ENCODE data around the gene H2AZ1.
A peak's percentile ranks its signal among the peaks of the same experiment; 100 is the strongest.
"Not testable (repeated sequence)": the region's sequence is repeated elsewhere in the genome, so short reads cannot be mapped to it uniquely, and the experiment has no call there.

The H2AZ1 gene

GRCh38 chr4:99949999-99950912 lies at the start of gene H2AZ1:
Gene H2AZ1 (minus strand): TSS chr4:99950275. CDS start chr4:99950170, 105 bp downstream.
- ATAC-seq (peak; percentile 82), DNase-seq (peak; percentile 97)

GRCh38 chr4:99998062-99998867 lies 48.2 kb upstream of the H2AZ1 start:
- no peak for ATAC-seq
- DNase-seq = no peak

- no peak for ATAC-seq
Measured at GRCh38 chr4:99991741-99992140, 41.7 kb upstream of the H2AZ1 start.

GRCh38 chr4:99987681-99988080 lies 37.6 kb upstream of the H2AZ1 start:
- ATAC-seq (no peak), DNase-seq (no peak)

More at GRCh38 chr4:99991741-99992140, 41.7 kb upstream of the H2AZ1 start:
- DNase-seq = no peak

GRCh38 chr4:99986792-99987191 lies 36.7 kb upstream of the H2AZ1 start:
- DNase-seq (no peak), ATAC-seq (no peak)

- ATAC-seq (peak; percentile 14), DNase-seq (no peak)
Measured at GRCh38 chr4:99983289-99983943, 33.3 kb upstream of the H2AZ1 start.

GRCh38 chr4:99979872-99980271 lies 29.8 kb upstream of the H2AZ1 start:
- DNase-seq (no peak), ATAC-seq (no peak)

GRCh38 chr4:99971453-99972111 lies 21.5 kb upstream of the H2AZ1 start:
- DNase-seq = no peak
- no peak for ATAC-seq

GRCh38 chr4:99968330-99968729 lies 18.3 kb upstream of the H2AZ1 start:
- ATAC-seq = no peak

GRCh38 chr4:99966692-99967091 lies 16.6 kb upstream of the H2AZ1 start:
- no peak for DNase-seq
- no peak for ATAC-seq

More at GRCh38 chr4:99968330-99968729, 18.3 kb upstream of the H2AZ1 start:
- DNase-seq = no peak

- DNase-seq (no peak), ATAC-seq (no peak)
Measured at GRCh38 chr4:99965674-99966350, 15.7 kb upstream of the H2AZ1 start.

- ATAC-seq = no peak
Measured at GRCh38 chr4:99965173-99965572, 15.1 kb upstream of the H2AZ1 start.

GRCh38 chr4:99961711-99962110 lies 11.6 kb upstream of the H2AZ1 start:
- no peak for ATAC-seq

More at GRCh38 chr4:99965173-99965572, 15.1 kb upstream of the H2AZ1 start:
- DNase-seq = no peak

GRCh38 chr4:99960648-99961047 lies 10.6 kb upstream of the H2AZ1 start:
- ATAC-seq (no peak), DNase-seq (no peak)

More at GRCh38 chr4:99961711-99962110, 11.6 kb upstream of the H2AZ1 start:
- DNase-seq = no peak

GRCh38 chr4:99958207-99958606 lies 8.1 kb upstream of the H2AZ1 start:
- DNase-seq, ATAC-seq: not testable (repeated sequence)

GRCh38 chr4:99950913-99951254 lies 809 bp upstream of the H2AZ1 start:
- DNase-seq (no peak), ATAC-seq (no peak)

GRCh38 chr4:99949034-99949998 lies 759 bp downstream of the H2AZ1 start:
- ATAC-seq = peak; percentile 53
- DNase-seq = peak; percentile 90

GRCh38 chr4:99947608-99948007 lies 2.5 kb downstream of the H2AZ1 start:
- ATAC-seq (no peak), DNase-seq (no peak)

GRCh38 chr4:99947190-99947578 lies 2.9 kb downstream of the H2AZ1 start:
- ATAC-seq = no peak
- no peak for DNase-seq
